ENCODE measurements around the gene TOMM5.
"Not testable (repeated sequence)": the region's sequence is repeated elsewhere in the genome, so short reads cannot be mapped to it uniquely, and the experiment has no call there.

TOMM5 gene

DNA sequence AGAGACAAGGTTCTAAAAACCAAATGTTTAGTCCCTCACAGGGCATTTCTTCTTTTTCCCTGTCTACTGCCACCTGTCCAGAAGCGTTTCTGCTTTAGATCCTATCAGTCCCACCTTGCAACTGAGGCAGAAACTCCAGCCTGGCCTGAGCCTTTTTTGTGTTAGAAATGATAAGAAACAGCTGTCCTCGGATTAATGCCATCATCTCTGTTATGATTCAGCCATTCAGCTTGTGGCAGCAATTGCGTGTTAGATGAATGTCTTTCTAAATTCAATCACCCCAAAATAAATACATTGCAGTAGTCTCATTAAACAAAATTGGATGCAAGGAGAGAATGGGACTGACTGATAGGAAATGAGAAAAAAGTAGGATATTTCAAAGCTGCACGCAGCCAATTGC lies 30.1 kb upstream of the TOMM5 start:
- H3K4me3 Mint-ChIP-seq = no peak overlapping the region
- H3K4me1 Mint-ChIP-seq (ENCODE audit: low read depth) = peaks cover 3% of the 10 kb centered on the region
- H3K36me3 Mint-ChIP-seq (ENCODE audit: low read depth) = no peaks in the 10 kb centered on the region
- H3K9me3 Mint-ChIP-seq = no peaks in the 10 kb centered on the region
- H3K27ac Mint-ChIP-seq = no peak overlapping the region
- peaks cover 16% of the 10 kb centered on the region for H3K27me3 Mint-ChIP-seq (ENCODE audit: low read depth)
- no peak for DNase-seq (ENCODE audit: low spot score)

DNA sequence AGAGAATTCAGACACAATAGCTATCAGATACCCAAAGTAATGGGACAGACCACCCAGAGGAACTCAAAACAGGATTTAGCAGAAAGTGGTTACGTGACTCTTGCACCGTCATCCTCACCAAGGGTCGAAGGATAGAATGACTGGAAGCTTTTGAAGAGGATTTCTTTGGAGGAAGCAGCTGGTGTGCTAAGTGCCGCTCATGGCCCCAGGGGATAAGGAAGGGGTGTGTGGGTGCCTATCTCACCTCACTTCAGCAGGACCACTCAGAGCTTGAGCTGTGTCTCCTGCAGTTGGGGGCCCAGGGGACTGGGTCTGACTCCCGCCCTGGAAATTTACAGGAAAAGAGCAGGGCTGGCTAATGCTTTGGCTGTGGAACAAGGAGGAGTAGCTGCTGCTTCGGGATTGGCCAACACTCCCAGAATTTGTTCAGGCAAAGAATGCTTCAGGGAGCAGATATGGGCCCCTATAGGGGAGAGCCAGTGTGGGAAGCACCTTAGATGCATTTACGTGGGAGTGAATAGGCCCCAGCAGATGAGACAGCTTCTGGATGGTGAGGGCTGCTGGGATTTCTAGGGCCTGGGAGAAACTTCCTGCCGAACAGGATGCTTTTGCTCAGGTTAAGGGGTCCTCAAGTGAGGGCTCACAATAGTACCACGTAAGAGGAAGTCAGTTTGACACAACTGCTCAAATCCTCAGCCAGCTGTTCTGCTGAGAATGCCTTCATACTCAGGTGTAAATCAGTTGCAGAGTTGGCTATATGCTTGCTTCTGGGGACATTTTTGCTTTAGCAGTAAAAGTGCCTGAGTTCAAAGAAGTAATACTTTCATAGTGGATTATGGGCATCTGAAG lies 29.1 kb upstream of the TOMM5 start:
- peaks cover 3% of the 10 kb centered on the region for H3K4me1 Mint-ChIP-seq (ENCODE audit: low read depth)
- H3K27ac Mint-ChIP-seq = no peak overlapping the region
- H3K27me3 Mint-ChIP-seq (ENCODE audit: low read depth) = peaks cover 14% of the 10 kb centered on the region
- DNase-seq (ENCODE audit: low spot score) = no peak
- H3K9me3 Mint-ChIP-seq = no peaks in the 10 kb centered on the region
- H3K4me3 Mint-ChIP-seq = no peak overlapping the region
- H3K36me3 Mint-ChIP-seq (ENCODE audit: low read depth) = no peaks in the 10 kb centered on the region

DNA sequence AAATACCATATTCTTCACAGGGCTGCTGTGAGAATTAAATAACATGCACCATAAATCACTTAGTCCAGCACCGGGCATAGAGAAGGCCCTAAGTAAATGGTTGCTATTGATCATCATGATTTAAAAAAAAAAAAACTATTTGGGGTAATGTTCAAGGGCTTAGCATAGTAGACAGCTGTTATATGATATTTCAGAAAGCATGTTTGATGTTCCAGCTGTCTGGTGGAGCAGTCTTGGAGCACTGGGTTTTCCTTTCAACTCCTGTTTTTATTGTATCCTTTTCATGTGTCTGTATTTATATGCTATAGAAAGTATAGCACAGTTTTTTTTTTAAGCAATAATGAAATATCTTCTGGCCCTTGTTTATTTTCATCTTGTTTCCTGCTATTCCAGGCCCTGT lies 28.0 kb upstream of the TOMM5 start:
- Mint-ChIP-seq H3K4me3 (no peak overlapping the region), H3K27me3 (ENCODE audit: low read depth) (peaks cover 14% of the 10 kb centered on the region), H3K36me3 (ENCODE audit: low read depth) (no peaks in the 10 kb centered on the region), H3K9me3 (no peaks in the 10 kb centered on the region), H3K27ac (no peak overlapping the region), H3K4me1 (ENCODE audit: low read depth) (peaks cover 3% of the 10 kb centered on the region)
- DNase-seq (ENCODE audit: low spot score) = no peak

DNA sequence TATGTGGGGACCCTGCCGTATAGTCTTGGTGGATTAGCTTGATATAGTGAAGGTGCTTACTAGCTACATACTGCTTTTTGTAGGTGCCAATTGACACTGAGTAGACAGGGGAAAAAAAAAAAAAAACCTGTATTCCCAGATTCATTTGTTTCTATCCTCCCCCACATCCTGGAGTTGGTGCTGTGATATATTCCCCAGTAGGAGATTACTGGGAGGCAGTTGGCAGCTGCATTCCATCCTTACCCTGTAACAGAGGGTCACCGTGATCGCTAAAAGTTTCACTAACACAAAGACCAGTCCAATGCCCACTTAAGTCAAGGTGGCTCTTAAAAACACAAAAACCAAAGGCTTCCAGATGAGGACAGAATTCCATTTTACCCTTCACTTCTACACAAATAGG lies 27.4 kb upstream of the TOMM5 start:
- H3K4me3 Mint-ChIP-seq = no peak overlapping the region

DNA sequence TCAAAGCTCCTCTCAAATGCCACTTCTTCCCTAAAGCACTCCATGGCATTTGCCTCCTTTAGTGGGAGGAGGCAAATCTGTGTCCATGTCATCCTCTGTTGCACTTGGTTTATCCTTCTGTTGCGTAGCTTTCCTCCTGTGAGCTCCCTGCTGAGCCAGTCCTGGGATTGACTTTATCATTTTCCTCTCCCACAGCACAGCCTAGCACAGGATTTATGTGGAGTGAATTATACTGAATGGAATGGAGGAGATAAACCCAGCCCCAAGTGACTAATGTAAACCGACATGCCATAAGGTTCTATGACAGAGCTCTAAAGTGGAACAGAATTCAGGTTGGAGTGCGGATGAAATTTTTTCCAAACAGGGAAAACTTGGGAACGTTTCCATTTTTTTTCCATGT lies 26.4 kb upstream of the TOMM5 start:
- Mint-ChIP-seq H3K4me3 (no peak overlapping the region), H3K27me3 (ENCODE audit: low read depth) (peaks cover 13% of the 10 kb centered on the region), H3K9me3 (no peaks in the 10 kb centered on the region), H3K4me1 (ENCODE audit: low read depth) (peaks cover 3% of the 10 kb centered on the region), H3K36me3 (ENCODE audit: low read depth) (no peaks in the 10 kb centered on the region), H3K27ac (no peak overlapping the region)
- DNase-seq (ENCODE audit: low spot score) = no peak

More for the DNA sequence above, 27.4 kb upstream of the TOMM5 start:
- Mint-ChIP-seq H3K27me3 (ENCODE audit: low read depth) (peaks cover 14% of the 10 kb centered on the region), H3K9me3 (no peaks in the 10 kb centered on the region), H3K4me1 (ENCODE audit: low read depth) (peaks cover 3% of the 10 kb centered on the region), H3K36me3 (ENCODE audit: low read depth) (no peaks in the 10 kb centered on the region), H3K27ac (no peak overlapping the region)
- no peak for DNase-seq (ENCODE audit: low spot score)

DNA sequence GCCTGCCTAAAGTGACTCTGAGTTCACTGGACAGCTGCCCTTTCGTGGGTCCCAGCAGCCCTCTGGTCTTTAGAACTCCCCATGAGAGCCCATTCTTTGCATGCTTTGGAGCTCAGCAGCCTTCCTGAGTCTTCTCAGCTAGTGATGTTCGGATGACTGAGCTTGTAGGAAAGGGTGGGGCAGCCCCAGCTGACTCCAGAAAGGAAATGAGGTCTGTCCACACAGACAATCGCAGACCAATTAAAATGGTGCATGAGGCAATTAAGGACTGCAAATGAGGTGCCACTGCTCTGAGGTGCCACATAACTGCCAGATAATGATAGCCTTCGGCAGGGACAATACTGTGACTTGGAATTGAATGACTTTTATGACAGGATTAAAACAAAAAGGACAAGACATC lies 25.4 kb upstream of the TOMM5 start:
- peaks cover 3% of the 10 kb centered on the region for H3K4me1 Mint-ChIP-seq (ENCODE audit: low read depth)
- H3K27me3 Mint-ChIP-seq (ENCODE audit: low read depth) = peaks cover 12% of the 10 kb centered on the region
- no peaks in the 10 kb centered on the region for H3K36me3 Mint-ChIP-seq (ENCODE audit: low read depth)
- H3K4me3 Mint-ChIP-seq = no peak overlapping the region
- DNase-seq (ENCODE audit: low spot score) = no peak
- H3K27ac Mint-ChIP-seq = no peak overlapping the region
- H3K9me3 Mint-ChIP-seq = no peaks in the 10 kb centered on the region

DNA sequence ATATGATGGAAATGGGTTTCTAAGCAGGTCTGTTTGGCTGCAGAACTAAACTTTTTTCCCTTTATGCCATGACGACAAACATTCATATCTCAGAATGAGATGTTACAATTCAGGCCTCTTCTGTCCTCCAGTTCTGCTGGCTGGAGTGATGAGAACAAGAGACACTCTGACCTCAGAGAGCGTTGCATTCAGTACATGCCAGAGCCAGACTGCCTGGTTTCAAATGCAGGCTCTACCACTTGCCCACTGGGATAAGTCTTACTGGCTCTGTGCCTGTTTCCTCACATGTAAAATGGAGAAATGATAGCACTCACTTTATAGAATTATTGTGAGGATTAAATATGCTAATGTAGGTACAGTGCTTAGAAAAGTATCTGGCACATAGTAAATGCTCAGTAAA lies 24.8 kb upstream of the TOMM5 start:
- Mint-ChIP-seq H3K36me3 (ENCODE audit: low read depth) (no peaks in the 10 kb centered on the region), H3K27ac (no peak overlapping the region), H3K4me3 (no peak overlapping the region), H3K4me1 (ENCODE audit: low read depth) (peaks cover 3% of the 10 kb centered on the region), H3K27me3 (ENCODE audit: low read depth) (peaks cover 15% of the 10 kb centered on the region), H3K9me3 (no peaks in the 10 kb centered on the region)
- no peak for DNase-seq (ENCODE audit: low spot score)

DNA sequence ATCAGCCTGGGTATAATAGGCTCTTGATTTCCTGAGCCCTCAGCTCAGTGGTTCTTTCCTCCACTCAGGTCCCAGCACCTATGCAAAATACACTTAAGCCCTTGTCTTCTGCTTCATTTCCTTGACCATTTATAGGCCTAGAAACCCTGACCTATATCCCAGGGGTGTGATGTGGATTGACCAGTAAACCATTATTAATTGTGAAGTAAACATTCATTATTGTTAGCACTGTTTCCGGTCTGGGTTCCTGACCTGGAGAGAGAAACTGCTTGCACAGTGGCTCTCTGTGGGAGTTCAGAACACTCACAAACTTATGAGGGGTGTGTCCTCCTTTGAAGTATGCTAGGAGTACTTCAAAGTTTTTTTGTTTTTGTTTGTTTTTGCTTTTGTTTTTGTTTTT lies 19.6 kb upstream of the TOMM5 start:
- Mint-ChIP-seq H3K4me1 (ENCODE audit: low read depth) (no peaks in the 10 kb centered on the region), H3K36me3 (ENCODE audit: low read depth) (no peaks in the 10 kb centered on the region), H3K27me3 (ENCODE audit: low read depth) (peaks cover 28% of the 10 kb centered on the region), H3K27ac (no peak overlapping the region), H3K9me3 (no peaks in the 10 kb centered on the region), H3K4me3 (no peak overlapping the region)
- no peak for DNase-seq (ENCODE audit: low spot score)

DNA sequence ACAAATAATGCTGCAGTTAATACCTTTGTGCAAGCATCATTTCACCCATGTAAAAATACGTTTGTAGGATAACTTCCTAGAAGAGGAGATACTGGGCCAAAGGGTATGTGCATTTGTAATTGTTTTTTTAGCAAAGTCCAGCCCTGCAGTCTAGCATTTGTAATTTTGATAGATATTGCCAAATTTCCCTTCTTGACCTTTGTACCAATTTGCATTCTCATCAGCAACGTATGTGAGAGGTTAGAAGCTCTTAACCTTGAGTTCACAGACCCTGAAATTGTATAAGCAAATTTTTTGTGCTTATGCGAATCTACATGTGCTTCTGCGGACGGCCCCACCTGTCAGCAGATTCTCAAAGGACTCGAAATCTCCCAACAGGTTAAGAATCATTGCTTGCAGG lies 18.6 kb upstream of the TOMM5 start:
- DNase-seq (ENCODE audit: low spot score) = no peak
- H3K36me3 Mint-ChIP-seq (ENCODE audit: low read depth) = no peaks in the 10 kb centered on the region
- peaks cover 33% of the 10 kb centered on the region for H3K27me3 Mint-ChIP-seq (ENCODE audit: low read depth)
- H3K27ac Mint-ChIP-seq = no peak overlapping the region
- no peaks in the 10 kb centered on the region for H3K4me1 Mint-ChIP-seq (ENCODE audit: low read depth)
- no peaks in the 10 kb centered on the region for H3K9me3 Mint-ChIP-seq
- no peak overlapping the region for H3K4me3 Mint-ChIP-seq

DNA sequence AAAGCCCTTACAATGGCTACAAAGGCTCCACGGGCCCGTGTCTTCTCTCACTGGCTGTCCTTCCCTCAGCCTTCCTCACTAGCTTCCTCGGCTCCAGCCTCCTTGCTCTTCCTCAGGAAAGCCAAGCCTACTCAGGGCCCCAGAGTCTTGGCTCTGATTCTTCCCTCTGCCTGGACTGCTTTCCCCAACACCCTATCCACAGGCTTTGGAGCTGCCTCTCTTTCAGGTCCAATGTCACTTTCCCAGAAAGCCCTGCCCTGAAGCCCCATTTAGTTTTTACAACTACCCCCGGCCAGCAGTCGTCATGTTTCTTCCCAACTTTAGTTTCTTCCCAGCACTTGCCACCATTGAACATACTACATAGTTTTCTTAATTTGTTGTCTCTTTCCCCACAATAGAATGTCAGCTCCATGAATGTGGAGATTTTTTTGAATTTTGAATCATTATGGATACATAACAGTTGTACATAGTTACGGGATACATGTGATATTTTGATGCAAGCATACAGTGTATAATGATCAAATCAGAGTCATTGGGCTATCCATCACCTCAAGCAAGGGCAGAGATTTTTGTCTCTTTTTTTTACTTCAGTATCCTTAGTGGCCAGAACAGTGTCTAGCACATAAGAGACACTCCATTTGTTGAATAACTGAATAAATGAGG lies 17.5 kb upstream of the TOMM5 start:
- Mint-ChIP-seq H3K4me3 (no peak overlapping the region), H3K9me3 (no peaks in the 10 kb centered on the region), H3K27ac (no peak overlapping the region), H3K4me1 (ENCODE audit: low read depth) (no peaks in the 10 kb centered on the region), H3K27me3 (ENCODE audit: low read depth) (peaks cover 35% of the 10 kb centered on the region), H3K36me3 (ENCODE audit: low read depth) (no peaks in the 10 kb centered on the region)
- DNase-seq (ENCODE audit: low spot score) = no peak

DNA sequence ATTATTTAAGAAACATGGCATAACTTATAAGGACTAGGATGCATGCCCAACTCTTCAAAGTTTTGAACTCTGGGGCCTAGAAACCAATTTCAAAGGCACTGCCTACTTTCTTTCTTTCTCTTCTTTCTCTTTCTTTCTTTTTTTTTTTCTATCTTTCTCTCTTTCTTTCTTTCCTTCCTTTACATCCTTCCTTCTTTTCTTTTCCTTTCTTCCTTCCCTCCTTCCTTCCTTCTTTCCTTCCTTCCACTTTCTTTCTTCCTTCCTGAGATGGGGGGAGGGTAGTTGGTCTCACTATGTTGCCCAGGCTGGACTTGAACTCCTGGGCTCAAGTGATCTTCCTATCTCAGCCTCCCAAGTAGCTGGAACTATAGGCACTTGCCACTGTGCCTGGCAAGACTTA lies 15.9 kb upstream of the TOMM5 start:
- Mint-ChIP-seq H3K4me1 (ENCODE audit: low read depth) (no peaks in the 10 kb centered on the region), H3K36me3 (ENCODE audit: low read depth) (no peaks in the 10 kb centered on the region), H3K27ac (no peak overlapping the region), H3K27me3 (ENCODE audit: low read depth) (peaks cover 37% of the 10 kb centered on the region), H3K4me3 (no peak overlapping the region), H3K9me3 (no peaks in the 10 kb centered on the region)
- DNase-seq (ENCODE audit: low spot score) = no peak

DNA sequence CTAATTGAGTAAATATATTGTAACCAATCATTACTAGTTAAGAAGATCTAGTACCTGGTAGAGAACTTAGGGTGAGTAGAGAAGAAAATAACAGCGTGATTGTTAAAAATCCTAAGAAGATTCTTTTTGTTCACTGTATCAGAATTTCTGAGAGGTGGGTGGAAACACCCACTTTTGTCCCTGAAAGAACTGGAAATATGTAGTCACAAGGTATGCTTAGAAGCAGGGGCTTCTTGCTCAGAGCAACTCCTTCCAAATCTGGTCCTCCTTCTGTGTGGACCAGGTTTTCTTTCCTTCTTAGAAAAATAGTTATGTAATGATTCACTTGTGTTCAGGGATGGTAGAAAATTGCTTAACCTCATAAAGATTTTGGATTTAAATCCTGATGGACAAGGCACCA lies 11.9 kb upstream of the TOMM5 start:
- H3K9me3 Mint-ChIP-seq = no peaks in the 10 kb centered on the region
- H3K27me3 Mint-ChIP-seq (ENCODE audit: low read depth) = peaks cover 40% of the 10 kb centered on the region
- no peaks in the 10 kb centered on the region for H3K4me1 Mint-ChIP-seq (ENCODE audit: low read depth)
- DNase-seq (ENCODE audit: low spot score) = no peak
- no peak overlapping the region for H3K27ac Mint-ChIP-seq
- H3K4me3 Mint-ChIP-seq = no peak overlapping the region
- H3K36me3 Mint-ChIP-seq (ENCODE audit: low read depth) = no peaks in the 10 kb centered on the region

DNA sequence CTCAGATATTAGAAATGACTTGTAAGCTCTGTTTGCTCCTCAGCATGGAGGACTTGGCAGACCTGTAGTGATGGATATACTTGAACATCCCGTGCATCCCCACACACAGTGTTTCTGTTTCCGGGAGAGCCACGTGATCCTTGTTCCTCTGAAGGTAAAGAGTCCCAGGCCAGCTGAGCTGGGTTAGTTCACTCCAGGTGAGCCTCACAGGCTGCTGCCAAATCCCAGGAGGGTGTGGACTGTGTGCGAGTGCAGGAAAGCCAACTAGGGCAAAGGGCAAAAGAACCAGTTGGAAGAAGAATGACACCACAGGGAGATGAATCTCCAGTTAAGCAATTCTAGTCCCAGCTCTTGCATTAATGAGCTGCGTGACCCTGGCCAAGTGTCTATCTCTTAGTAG lies 10.4 kb upstream of the TOMM5 start:
- no peaks in the 10 kb centered on the region for H3K36me3 Mint-ChIP-seq (ENCODE audit: low read depth)
- H3K4me1 Mint-ChIP-seq (ENCODE audit: low read depth) = no peaks in the 10 kb centered on the region
- no peaks in the 10 kb centered on the region for H3K9me3 Mint-ChIP-seq
- DNase-seq (ENCODE audit: low spot score) = no peak
- H3K4me3 Mint-ChIP-seq = no peak overlapping the region
- H3K27ac Mint-ChIP-seq = no peak overlapping the region
- peaks cover 43% of the 10 kb centered on the region for H3K27me3 Mint-ChIP-seq (ENCODE audit: low read depth)

DNA sequence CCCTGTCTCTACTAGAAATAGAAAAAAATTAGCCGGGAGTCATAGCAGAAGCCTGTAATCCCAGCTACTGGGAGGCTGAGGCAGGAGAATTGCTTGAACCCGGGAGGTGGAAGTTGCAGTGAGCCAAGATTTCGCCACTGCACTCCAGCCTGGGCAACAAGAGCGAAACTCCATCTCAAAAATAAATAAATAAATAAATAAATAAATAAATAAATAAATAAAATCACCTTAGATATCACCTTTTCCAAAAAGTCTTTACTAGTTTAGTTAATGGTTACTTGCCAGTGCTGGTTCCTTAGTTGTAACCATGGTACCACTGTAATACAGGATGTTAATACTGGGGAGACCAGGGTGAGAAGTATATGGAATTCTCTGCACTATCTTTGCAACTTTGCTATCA lies 9.7 kb upstream of the TOMM5 start:
- H3K27me3 Mint-ChIP-seq (ENCODE audit: low read depth) = peaks cover 39% of the 10 kb centered on the region
- H3K36me3 Mint-ChIP-seq (ENCODE audit: low read depth); H3K9me3 Mint-ChIP-seq; H3K4me1 Mint-ChIP-seq (ENCODE audit: low read depth); H3K27ac Mint-ChIP-seq; H3K4me3 Mint-ChIP-seq; DNase-seq (ENCODE audit: low spot score): not testable (repeated sequence)

DNA sequence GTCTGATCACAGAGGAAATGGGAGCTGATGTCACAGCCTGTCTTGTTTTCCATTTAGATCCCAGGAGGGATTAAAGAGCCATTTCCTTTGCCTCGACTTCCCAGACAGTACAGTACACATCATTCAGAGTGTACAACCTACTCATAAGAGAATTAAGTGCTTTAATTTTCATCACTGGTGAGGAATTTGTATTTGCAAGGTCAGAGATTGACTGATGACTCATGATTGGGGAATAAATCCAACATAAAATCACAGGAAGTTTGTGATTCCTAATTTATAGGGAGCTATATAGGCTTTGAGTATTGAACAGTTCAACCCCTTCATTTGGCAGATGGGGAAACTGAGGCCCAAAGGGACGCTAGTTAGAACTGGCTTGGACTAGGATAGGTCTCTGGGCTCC lies 4.1 kb upstream of the TOMM5 start:
- Mint-ChIP-seq H3K9me3 (no peaks in the 10 kb centered on the region), H3K27ac (no peak overlapping the region), H3K4me3 (no peak overlapping the region), H3K27me3 (ENCODE audit: low read depth) (peaks cover 39% of the 10 kb centered on the region), H3K36me3 (ENCODE audit: low read depth) (peaks cover 7% of the 10 kb centered on the region), H3K4me1 (ENCODE audit: low read depth) (peaks cover 10% of the 10 kb centered on the region)
- no peak for DNase-seq (ENCODE audit: low spot score)

Data from T-helper 2 cell treated with Interferon-gamma antibody and Interleukin-4, amounts not matched to agents 5 μg/mL and 100 μg/mL, for 36 hours (primary cell).